ENCODE data around the gene CSPG5. TPM values are rescaled to one million over a fixed set of nuclear protein-coding genes. Genes with fewer than 3 reads are reported as not detected.

The CSPG5 gene
- total RNA-seq, 1 experiment from 2014 or later, result 3.8 TPM

DNA sequence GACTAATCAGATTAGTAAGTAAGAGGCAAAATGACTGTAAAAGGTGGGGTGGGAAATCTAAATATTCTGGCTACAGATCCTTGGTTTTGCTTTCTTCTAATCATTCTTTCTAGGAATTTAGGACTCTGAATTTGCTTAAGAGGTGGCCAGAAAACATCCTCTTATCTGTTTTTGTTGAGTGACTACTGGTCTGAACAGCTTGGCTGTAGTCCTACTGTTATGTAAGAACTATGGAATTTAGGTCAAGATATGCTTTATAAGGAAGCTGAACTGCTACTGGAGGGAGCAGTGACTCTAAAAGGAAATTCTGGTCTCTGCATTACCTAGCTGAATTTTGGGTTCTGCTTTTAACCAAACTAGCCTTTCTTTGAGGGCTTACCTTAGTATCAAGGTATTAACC lies 33.5 kb upstream of the CSPG5 start:
- Histone ChIP-seq H3K4me2 (ENCODE audit: low read length) (no peak overlapping the region), H3K9me2 (ENCODE audit: insufficient read depth) (no peaks in the 10 kb centered on the region), H4K20me1 (ENCODE audit: insufficient read depth) (peaks cover 3% of the 10 kb centered on the region; the same call in 1 of the 2 replicates), H3K9ac (ENCODE audit: low read length) (no peak overlapping the region), H2AFZ (ENCODE audit: low read depth, low read length, poor library complexity, severe bottlenecking) (no peak overlapping the region), H3K27me3 (ENCODE audit: insufficient read depth, low read length) (no peaks in the 10 kb centered on the region), H3K79me2 (ENCODE audit: insufficient read depth, low read length) (no peaks in the 10 kb centered on the region), H3K36me3 (ENCODE audit: control insufficient read depth in 1 of 2, insufficient read depth in 2 of 2, low read length in 2 of 2) (peaks cover 24 to 25% of the 10 kb centered on the region in 2 experiments), H3K27ac (ENCODE audit: low read depth, low read length) (no peak overlapping the region), H3K4me1 (ENCODE audit: control insufficient read depth in 1 of 2, insufficient read depth in 2 of 2, low read length in 2 of 2) (no peaks in the 10 kb centered on the region), H3K4me3 (replicated peaks in 1 of 2; ENCODE audit: low read depth in 1 of 2, low read length in 2 of 2) (no peak overlapping the region), H3K9me3 (ENCODE audit: control insufficient read depth in 1 of 2, insufficient read depth in 1 of 2, low read depth in 1 of 2, low read length in 2 of 2) (no peaks in the 10 kb centered on the region)
- DNase-seq (ENCODE audit: low read depth, low spot score), result no peak
- ATAC-seq, result no peak
- ChIA-PET CTCF (no interaction called here), POLR2A (no interaction called here), RAD21 (ENCODE audit: low non-redundant PET in 1 of 2, low total read pairs in 2 of 2, uncharacterized antibody in 2 of 2, unreplicated experiment in 2 of 2) (no interaction called here)
- BruUV-seq (replicated peaks), result no TSS peak
- intact Hi-C loops (cut with micrococcal nuclease), result no loop called here
- no peak for TF ChIP-seq ZFX (IDR thresholded peaks at IDR 0.05)
- TF ChIP-seq SIN3A (IDR thresholded peaks at IDR 0.05; ENCODE audit: low read depth), result no peak
- TF ChIP-seq, protein P1, sequence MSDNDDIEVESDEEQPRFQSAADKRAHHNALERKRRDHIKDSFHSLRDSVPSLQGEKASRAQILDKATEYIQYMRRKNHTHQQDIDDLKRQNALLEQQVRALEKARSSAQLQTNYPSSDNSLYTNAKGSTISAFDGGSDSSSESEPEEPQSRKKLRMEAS (IDR thresholded peaks at IDR 0.05), result no peak
- TF ChIP-seq SRF (IDR thresholded peaks at IDR 0.05; ENCODE audit: low read depth), result no peak
- TF ChIP-seq, protein P2, sequence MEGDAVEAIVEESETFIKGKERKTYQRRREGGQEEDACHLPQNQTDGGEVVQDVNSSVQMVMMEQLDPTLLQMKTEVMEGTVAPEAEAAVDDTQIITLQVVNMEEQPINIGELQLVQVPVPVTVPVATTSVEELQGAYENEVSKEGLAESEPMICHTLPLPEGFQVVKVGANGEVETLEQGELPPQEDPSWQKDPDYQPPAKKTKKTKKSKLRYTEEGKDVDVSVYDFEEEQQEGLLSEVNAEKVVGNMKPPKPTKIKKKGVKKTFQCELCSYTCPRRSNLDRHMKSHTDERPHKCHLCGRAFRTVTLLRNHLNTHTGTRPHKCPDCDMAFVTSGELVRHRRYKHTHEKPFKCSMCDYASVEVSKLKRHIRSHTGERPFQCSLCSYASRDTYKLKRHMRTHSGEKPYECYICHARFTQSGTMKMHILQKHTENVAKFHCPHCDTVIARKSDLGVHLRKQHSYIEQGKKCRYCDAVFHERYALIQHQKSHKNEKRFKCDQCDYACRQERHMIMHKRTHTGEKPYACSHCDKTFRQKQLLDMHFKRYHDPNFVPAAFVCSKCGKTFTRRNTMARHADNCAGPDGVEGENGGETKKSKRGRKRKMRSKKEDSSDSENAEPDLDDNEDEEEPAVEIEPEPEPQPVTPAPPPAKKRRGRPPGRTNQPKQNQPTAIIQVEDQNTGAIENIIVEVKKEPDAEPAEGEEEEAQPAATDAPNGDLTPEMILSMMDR (IDR thresholded peaks at IDR 0.05 in 2 of 3, conservative IDR thresholded peaks at IDR 0.05 in 1 of 3; ENCODE audit: borderline replicate concordance in 1 of 3, insufficient read depth in 1 of 3, low read depth in 2 of 3, low read length in 2 of 3), result no peak

DNA sequence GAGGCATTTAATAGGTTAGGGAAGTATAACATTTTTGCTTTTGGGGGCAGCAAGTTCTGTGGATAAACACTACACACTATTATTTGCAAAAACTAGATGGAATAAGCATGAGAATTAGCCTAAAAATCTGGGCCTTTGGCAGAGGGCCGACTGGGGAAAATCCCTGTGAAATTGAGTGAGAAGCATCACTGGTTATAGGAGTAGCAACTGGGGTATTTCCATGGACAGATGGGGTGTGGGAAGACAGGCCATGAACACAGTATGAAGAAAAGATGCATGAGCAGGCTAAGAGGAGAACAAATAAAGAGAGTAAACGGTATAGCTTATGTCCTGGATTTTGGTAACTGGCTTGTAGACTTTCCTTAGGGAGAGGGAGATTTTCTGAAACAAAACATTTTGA lies 32.9 kb upstream of the CSPG5 start:
- no peak overlapping the region for H3K4me2 ChIP-seq (ENCODE audit: low read length)
- no peak overlapping the region for H2AFZ ChIP-seq (ENCODE audit: low read depth, low read length, poor library complexity, severe bottlenecking)
- DNase-seq (ENCODE audit: low read depth, low spot score), result no peak
- POLR2A ChIA-PET, result no interaction called here
- CTCF ChIA-PET, result no interaction called here
- no peaks in the 10 kb centered on the region for H3K9me3 ChIP-seq (ENCODE audit: control insufficient read depth in 1 of 2, insufficient read depth in 1 of 2, low read depth in 1 of 2, low read length in 2 of 2)
- RAD21 ChIA-PET (ENCODE audit: low non-redundant PET in 1 of 2, low total read pairs in 2 of 2, uncharacterized antibody in 2 of 2, unreplicated experiment in 2 of 2), result no interaction called here
- BruUV-seq (replicated peaks), result no TSS peak
- no peak overlapping the region for H3K9ac ChIP-seq (ENCODE audit: low read length)
- H3K4me1 ChIP-seq (ENCODE audit: control insufficient read depth in 1 of 2, insufficient read depth in 2 of 2, low read length in 2 of 2), result no peaks in the 10 kb centered on the region
- H4K20me1 ChIP-seq (ENCODE audit: insufficient read depth), result peaks cover 3% of the 10 kb centered on the region; the same call in 1 of the 2 replicates
- no peak overlapping the region for H3K27ac ChIP-seq (ENCODE audit: low read depth, low read length)
- no peaks in the 10 kb centered on the region for H3K79me2 ChIP-seq (ENCODE audit: insufficient read depth, low read length)
- peaks cover 20 to 24% of the 10 kb centered on the region in 2 experiments; a peak in 3 of 4 replicates for H3K36me3 ChIP-seq (ENCODE audit: control insufficient read depth in 1 of 2, insufficient read depth in 2 of 2, low read length in 2 of 2)
- no peaks in the 10 kb centered on the region for H3K27me3 ChIP-seq (ENCODE audit: insufficient read depth, low read length)
- no peak overlapping the region for H3K4me3 ChIP-seq (replicated peaks in 1 of 2; ENCODE audit: low read depth in 1 of 2, low read length in 2 of 2)
- no peak for ATAC-seq
- no peaks in the 10 kb centered on the region for H3K9me2 ChIP-seq (ENCODE audit: insufficient read depth)
- intact Hi-C loops (cut with micrococcal nuclease), result no loop called here
- TF ChIP-seq, protein P3, sequence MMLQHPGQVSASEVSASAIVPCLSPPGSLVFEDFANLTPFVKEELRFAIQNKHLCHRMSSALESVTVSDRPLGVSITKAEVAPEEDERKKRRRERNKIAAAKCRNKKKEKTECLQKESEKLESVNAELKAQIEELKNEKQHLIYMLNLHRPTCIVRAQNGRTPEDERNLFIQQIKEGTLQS (IDR thresholded peaks at IDR 0.05), result no peak
- no peak for TF ChIP-seq JUND (IDR thresholded peaks at IDR 0.05)
- TF ChIP-seq EGR1 (IDR thresholded peaks at IDR 0.05; ENCODE audit: low read depth), result no peak
- no peak for TF ChIP-seq TCF7L2 (IDR thresholded peaks at IDR 0.05; ENCODE audit: borderline replicate concordance, extremely low read depth, insufficient read depth, insufficient read length)
- TF ChIP-seq SP1 (IDR thresholded peaks at IDR 0.05; ENCODE audit: low read depth), result no peak
- TF ChIP-seq, protein P4, sequence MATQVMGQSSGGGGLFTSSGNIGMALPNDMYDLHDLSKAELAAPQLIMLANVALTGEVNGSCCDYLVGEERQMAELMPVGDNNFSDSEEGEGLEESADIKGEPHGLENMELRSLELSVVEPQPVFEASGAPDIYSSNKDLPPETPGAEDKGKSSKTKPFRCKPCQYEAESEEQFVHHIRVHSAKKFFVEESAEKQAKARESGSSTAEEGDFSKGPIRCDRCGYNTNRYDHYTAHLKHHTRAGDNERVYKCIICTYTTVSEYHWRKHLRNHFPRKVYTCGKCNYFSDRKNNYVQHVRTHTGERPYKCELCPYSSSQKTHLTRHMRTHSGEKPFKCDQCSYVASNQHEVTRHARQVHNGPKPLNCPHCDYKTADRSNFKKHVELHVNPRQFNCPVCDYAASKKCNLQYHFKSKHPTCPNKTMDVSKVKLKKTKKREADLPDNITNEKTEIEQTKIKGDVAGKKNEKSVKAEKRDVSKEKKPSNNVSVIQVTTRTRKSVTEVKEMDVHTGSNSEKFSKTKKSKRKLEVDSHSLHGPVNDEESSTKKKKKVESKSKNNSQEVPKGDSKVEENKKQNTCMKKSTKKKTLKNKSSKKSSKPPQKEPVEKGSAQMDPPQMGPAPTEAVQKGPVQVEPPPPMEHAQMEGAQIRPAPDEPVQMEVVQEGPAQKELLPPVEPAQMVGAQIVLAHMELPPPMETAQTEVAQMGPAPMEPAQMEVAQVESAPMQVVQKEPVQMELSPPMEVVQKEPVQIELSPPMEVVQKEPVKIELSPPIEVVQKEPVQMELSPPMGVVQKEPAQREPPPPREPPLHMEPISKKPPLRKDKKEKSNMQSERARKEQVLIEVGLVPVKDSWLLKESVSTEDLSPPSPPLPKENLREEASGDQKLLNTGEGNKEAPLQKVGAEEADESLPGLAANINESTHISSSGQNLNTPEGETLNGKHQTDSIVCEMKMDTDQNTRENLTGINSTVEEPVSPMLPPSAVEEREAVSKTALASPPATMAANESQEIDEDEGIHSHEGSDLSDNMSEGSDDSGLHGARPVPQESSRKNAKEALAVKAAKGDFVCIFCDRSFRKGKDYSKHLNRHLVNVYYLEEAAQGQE (IDR thresholded peaks at IDR 0.05; ENCODE audit: low read depth), result no peak
- TF ChIP-seq, protein P1 (IDR thresholded peaks at IDR 0.05), result no peak
- no peak for TF ChIP-seq RAD21 (IDR thresholded peaks at IDR 0.05; ENCODE audit: low read depth)
- TF ChIP-seq ELF1 (IDR thresholded peaks at IDR 0.05; ENCODE audit: borderline replicate concordance, low read depth), result no peak
- no peak for TF ChIP-seq CBX3 (IDR thresholded peaks at IDR 0.05; ENCODE audit: low read depth)

All from HCT116 (cell line).